IPS-11a (cell line): ENCODE data around the gene GPR32.
"Not testable (repeated sequence)": the region's sequence is repeated elsewhere in the genome, so short reads cannot be mapped to it uniquely, and the experiment has no call there.

ENCODE experiments used
- H3K4me3 ChIP-seq: one replicate; pipeline ENCODE4 v1.5.1; 2013; ENCODE audit warnings: low read depth, low read length, control low read depth

GPR32 gene

DNA sequence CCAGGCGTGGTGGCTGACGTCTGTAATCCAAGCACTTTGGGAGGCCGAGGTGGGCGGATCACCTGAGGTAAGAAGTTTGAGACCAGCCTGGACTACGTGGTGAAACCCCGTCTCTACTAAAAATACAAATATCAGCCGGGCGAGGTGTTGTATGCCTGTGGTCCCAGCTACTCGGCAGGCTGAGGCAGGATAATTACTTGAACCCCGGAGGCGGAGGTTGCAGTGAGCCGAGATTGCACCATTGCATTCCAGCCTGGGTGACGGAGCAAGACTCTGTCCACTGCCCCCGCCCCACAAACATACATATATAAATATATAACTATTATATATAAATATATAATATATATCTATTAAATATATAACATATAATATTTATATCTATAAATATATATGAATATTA is 23.1 kb upstream of the GPR32 start:
- not testable (repeated sequence) for H3K4me3 ChIP-seq

DNA sequence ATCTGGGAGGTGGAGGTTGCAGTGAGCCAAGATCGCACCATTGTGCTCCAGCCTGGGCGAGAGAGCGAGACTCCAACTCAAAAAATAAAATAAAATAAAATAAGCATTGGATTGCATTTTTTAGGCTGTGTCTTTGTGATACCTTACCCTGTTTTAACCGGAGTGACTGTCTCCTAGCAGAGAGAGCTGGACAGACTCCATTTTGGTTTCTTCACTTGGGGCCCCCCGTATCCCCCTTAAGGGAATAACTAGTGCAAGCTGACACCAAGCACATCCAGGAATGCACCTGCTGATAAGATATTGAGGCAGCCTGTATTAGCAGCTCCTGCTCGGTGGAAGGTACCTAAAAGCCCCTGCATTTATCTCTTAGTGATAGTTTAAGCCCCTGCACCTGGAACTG is 20.8 kb upstream of the GPR32 start:
- H3K4me3 ChIP-seq = no peak overlapping the region

DNA sequence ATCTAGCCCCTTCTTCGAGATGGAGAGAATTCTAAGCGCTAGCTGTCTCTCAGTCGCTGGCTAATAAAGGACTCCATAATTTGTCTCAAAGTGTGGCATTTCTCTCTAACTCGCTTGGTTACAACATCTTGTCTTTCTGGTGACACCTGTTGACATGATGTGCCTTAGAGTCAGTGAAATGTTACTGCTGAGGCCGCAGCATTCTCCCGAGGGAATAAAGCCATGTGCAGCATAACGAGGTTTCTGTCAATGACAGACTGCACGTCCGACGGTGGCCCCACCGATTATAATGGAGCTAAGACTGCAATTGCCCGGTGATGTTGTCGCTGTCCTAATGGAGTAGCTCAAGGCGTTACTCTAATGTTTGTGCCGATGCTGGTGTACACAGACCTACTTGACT is 20.3 kb upstream of the GPR32 start:
- no peak overlapping the region for H3K4me3 ChIP-seq

DNA sequence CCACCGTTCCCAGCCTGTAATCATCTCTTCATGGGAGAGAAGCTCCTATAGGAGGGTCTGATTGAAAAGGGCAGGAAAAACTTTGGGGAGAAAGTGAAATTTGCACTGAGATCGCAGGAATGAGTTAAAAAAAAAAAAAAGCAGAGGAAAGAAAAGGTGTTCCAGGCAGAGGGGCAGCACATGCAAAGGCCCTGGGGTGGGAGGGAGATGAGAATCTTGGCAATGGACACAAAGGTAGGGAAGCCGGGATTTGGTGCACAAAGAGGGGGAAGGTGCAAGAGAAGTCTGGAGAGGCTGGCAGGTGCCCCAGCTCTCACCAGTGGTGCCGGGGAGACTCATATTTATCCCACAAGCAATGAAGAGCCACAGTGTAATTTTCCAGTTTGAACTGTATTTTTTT is 16.4 kb upstream of the GPR32 start:
- H3K4me3 ChIP-seq = no peak overlapping the region

DNA sequence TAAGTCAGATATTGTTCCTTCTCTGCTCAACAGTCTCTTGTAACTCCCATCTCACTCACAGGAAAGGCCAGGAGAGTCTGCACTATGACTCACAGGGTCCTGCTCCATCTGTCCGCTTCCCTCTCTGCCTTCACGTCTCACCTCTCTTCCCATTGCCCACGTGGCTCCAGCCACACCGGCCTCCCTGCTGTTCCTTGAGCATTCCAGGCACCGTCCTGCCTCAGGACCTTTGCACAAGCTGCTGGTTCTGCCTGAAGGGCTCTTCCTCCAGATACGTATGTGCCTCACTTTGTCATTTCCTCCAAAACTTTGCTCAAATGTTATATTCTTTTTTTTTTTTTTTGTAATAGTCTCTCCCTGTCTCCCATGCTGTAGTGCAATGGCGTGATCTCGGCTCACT is 14.0 kb upstream of the GPR32 start:
- not testable (repeated sequence) for H3K4me3 ChIP-seq

DNA sequence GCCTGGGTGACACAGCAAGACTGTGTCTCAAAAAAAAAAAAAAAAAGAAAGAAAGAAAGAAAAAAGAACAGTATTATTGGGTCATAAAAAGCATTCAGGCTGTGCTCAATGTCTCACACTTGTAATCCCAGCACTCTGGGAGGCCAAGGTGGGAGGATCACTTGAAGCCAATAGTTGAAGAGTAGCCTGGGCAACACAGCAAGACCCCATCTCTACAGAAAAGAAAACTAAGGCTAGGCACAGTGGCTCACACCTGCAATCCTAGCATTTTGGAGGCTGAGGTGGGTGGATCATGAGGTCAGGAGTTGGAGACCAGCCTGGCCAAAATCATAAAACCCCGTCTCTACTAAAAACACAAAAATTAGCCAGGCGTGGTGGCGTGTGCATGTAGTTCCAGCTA is 12.6 kb upstream of the GPR32 start:
- H3K4me3 ChIP-seq = not testable (repeated sequence)

DNA sequence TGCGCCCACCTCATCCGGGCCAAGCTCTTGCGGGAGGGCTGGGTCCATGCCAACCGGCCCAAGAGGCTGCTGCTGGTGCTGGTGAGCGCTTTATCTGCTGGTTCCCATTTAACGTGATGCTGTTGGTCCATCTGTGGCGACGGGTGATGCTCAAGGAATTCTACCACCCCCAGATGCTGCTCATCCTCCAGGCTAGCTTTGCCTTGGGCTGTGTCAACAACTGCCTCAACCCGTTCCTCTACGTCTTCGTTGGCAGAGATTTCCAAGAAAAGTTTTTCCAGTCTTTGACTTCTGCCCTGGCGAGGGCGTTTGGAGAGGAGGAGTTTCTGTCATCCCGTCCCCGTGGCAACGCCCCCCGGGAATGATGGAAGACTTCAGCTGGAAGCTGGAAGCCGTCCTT is 11.2 kb upstream of the GPR32 start:
- not testable (repeated sequence) for H3K4me3 ChIP-seq

DNA sequence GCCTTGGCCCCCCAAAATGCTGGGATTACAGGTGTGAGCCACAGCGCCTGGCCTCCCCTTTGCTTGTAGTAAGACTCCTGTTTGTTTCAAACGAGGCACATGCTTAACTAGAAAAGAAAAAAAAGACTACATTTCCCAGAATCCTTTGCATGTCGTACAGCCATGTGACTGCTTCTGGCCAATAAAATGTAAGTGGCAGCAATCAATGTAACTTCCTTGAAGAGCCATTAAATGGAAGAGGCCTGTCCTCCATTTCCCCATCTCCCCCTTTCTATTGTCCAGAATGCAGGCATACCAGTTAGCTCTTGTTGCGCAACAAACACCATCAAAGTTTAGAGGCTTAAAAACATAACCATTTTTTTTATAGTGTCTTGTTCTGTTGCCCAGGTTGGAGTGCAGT is 10.4 kb upstream of the GPR32 start:
- no peak overlapping the region for H3K4me3 ChIP-seq

DNA sequence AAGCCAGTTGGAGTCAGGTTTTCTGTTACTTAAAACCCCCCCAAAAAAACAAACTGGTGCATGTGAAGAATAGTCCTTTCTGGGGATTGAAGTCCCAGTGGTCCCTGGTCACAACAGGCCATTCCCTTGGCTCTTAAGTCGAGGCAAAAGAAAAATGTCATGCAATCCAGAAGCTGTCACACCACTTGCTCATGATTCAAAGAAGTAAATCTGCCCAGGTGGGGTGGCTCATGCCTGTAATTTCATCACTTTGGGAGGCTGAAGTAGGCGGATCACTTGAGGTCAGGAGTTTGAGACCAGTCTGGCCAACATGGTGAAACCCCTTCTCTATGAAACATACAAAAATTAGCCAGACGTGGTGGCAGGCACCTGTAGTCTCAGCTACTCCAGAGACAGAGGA is 8.8 kb upstream of the GPR32 start:
- not testable (repeated sequence) for H3K4me3 ChIP-seq

DNA sequence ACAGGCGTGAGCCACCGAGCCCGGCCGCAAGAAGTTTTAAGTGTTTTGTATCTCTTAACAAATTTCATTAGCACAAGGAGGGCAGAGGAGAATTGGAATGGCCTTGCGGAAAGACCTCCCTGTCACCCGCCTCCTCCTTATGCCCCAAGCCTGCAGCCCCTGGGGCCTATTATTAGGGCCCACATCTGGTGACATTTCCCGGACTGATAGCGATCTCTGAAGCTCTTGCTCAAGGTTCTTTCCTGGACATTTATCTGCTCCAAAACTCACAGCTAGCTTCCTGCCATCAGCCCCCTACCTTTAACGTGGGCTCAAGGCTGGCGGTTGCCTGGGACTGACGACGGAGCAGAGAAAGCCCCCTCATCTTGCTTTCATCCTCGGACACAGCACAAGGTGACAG is 6.7 kb upstream of the GPR32 start:
- H3K4me3 ChIP-seq = not testable (repeated sequence)

DNA sequence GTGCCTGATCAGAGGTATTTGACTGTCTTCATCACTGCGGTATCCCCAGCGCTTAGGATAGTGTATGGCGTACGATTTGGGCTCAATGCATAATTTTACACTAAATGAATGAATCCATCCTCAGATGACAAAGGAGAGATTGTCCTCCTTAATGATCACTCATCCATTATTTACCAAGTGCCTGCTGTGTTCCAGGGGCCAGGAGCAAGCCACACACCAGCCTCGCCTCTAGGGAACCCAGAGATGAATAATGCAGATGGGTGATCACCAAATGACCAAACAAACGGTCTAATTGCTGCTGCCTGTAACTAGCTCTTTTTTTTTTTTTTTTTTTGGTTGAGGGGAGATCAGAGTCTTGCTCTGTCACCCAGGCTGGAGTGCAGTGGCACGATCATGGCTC is 5.9 kb upstream of the GPR32 start:
- H3K4me3 ChIP-seq = no peak overlapping the region

DNA sequence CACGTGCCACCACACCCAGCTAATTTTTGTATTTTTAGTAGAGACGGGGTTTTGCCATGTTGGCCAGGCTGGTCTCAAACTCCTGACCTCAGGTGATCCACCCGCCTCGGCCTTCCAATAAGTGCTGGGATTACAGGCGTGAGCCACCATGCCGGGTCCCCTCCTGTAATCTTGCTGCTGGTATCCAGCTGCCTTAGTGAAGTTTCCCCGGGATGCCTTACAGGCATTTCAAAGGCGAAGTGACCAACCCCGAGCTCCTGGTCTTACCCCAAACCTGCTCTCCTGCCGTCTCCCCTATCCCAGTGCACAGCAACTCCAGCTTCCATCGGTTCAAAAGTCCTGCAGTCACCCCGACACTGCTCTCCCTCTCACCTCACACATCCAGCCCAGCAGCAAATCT is 3.5 kb upstream of the GPR32 start:
- not testable (repeated sequence) for H3K4me3 ChIP-seq

DNA sequence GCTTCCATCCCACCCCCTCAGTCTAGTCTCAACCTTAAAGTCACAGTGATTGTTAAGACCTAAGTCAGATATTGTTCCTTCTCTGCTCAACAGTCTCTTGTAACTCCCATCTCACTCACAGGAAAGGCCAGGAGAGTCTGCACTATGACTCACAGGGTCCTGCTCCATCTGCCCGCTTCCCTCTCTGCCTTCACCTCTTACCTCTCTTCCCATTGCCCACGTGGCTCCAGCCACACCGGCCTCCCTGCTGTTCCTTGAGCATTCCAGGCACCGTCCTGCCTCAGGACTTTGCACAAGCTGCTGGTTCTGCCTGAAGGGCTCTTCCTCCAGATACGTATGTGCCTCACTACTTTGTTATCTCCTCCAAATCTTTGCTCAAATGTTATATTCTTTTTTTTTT is 3.0 kb upstream of the GPR32 start:
- H3K4me3 ChIP-seq = not testable (repeated sequence)

DNA sequence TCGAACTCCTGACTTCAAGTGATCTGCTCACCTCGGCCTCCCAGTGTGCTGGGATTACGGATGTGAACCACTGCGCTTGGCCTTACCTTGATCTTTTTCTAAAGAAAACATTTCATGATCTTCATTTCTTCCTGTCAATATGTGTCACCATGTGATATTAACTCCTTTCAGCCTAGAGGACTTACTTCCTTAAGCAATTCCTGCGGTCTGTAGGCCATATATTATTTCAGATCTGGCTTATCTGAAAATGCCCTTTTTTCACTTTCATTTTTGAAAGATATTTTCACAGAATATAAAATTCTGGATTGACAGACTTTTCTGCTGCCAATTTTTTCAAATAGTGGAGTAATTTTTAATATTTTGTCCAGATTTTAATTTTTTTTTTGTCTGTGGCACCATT is 2.0 kb upstream of the GPR32 start:
- no peak overlapping the region for H3K4me3 ChIP-seq

DNA sequence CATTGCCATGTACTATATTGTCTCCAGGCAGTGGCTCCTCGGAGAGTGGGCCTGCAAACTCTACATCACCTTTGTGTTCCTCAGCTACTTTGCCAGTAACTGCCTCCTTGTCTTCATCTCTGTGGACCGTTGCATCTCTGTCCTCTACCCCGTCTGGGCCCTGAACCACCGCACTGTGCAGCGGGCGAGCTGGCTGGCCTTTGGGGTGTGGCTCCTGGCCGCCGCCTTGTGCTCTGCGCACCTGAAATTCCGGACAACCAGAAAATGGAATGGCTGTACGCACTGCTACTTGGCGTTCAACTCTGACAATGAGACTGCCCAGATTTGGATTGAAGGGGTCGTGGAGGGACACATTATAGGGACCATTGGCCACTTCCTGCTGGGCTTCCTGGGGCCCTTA is 624 bp downstream of the GPR32 start:
- H3K4me3 ChIP-seq = no peak overlapping the region

DNA sequence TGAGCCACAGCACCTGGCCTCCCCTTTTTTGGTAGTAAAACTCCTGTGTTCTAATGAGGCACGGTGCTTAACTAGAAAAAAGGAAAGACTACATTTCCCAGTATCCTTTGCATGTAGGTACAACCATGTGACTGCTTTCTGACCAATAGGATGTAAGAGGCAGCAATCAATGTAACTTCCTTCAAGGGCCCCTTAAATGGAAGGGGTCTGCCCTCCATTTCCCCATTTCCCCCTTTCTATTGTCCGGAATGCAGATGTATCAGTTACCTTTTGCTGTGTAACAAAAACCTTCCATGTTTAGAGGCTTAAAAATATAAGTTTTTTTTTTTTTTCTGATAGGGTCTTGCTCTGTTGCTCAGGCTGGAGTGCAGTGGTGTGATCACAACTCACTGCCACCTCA is 2.2 kb downstream of the GPR32 start:
- no peak overlapping the region for H3K4me3 ChIP-seq

DNA sequence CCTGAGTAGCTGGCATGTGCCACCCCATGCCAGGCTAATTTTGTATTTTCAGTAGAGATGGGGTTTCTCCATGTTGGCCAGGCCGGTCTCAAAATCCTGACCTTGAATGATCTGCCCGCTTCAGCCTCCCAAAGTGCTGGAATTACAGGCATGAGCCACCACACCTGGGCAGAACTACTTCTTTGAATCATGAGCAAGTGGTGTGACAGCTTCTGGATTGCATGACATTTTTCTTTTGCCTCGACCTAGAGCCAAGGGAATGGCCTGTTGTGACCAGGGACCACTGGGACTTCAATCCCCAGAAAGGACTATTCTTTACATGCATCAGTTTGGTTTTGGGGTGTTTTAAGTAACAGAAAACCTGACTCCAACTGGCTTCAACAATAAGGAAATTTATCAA is 2.6 kb downstream of the GPR32 start:
- not testable (repeated sequence) for H3K4me3 ChIP-seq

DNA sequence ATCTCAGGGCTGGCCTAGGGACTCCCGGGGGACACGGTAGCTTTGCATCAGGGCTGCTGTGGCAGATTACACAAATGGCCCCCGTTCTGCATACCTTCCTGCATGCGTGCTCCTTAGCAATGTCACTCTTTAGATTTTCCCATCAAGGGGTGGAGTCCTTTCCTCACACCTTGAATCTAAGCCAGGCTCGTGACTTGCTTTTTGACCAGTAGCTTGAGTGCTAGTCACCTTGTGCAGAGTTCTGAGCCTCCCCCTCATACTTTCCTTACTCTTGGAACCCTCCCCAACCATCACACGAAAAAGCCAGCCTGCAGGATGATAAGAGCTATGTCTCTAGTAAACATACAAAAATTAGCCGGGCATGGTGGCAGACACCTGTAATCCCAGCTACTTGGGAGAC is 3.2 kb downstream of the GPR32 start:
- H3K4me3 ChIP-seq = not testable (repeated sequence)

DNA sequence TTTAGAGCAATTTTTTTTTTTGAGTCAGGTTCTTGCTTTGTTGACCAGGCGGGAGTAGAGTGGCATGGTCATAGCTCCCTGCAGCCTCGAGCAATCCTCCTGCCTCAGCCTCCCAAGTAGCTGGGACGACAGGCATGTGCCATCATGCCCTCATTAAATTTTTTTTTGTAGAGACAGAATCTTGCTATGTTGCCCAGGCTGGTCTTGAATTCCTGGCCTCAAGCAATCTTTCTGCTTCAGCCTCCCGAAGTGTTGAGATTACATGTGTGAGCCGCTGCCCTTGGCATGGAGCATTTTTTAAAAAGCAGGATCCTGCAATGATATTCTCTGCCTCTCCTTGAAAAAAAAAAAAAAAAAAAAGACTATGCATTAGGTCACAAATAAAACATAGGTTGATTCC is 5.9 kb downstream of the GPR32 start:
- H3K4me3 ChIP-seq = no peak overlapping the region

DNA sequence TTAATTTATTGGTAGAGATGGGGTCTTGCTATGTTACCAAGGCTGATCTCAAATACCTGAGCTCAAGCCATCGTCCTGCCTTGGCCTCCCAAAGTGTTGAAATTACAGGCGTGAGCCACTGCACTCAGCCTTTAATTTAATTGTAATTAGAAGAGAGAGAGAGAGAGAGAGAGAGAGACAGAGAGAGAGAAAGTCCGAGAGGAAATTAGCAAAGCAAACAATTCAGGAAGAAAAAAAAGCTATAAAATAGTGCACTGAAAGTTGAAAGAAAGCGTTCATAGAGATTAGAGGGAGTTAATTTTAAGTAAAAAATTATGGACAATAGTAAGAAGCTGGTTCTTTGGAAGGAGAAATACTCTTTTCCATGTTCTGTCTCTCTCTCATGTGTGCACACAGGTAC is 7.0 kb downstream of the GPR32 start:
- no peak overlapping the region for H3K4me3 ChIP-seq

DNA sequence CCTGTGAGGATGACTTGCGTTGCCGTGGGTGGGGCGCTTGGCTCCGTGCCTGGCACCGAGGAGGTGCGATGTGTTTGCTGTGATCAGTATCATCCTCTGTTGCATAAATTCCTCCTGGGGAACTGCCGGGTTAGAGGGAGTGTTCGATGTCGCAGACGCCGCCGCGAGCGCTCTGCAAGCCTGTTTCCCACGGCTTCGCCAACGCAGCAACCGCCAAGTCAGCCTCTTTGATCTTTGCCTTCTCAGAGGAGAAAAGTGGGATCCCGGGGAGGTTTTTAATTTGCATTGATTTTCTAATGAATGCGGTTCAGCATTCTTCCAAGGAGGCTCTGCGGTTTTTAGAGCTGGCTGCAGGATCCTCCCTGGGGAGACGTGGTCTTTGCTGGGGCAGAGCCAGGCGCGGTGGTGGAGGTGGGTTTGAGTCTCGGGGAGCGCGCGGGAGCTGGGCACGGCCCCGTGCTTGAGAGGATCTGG is 7.6 kb downstream of the GPR32 start:
- H3K4me3 ChIP-seq = no peak overlapping the region

DNA sequence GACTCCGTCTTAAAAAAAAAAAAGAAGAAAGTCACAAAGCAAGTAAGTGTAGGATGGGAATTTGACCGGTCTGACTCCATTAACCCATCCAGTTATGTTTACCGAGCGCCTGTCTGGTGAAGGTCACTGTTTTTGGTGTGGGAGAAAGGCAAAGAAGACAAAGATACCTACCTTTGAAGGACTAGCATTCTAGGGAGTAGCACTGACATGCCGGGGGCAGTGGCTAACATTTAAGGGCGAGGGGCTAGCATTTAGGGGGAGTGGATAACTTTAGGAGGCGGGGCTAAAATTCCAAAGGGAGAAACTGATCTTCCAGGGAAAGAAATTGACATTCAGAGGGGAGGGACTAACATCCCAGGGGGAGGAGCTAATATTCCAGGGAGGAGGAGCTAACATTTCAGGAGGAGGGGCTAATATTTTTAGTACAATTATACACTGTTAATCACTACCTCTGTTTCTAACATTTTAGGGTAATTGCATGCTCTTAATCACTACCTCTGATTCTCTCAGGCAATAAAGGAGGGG is 8.7 kb downstream of the GPR32 start:
- H3K4me3 ChIP-seq = no peak overlapping the region

DNA sequence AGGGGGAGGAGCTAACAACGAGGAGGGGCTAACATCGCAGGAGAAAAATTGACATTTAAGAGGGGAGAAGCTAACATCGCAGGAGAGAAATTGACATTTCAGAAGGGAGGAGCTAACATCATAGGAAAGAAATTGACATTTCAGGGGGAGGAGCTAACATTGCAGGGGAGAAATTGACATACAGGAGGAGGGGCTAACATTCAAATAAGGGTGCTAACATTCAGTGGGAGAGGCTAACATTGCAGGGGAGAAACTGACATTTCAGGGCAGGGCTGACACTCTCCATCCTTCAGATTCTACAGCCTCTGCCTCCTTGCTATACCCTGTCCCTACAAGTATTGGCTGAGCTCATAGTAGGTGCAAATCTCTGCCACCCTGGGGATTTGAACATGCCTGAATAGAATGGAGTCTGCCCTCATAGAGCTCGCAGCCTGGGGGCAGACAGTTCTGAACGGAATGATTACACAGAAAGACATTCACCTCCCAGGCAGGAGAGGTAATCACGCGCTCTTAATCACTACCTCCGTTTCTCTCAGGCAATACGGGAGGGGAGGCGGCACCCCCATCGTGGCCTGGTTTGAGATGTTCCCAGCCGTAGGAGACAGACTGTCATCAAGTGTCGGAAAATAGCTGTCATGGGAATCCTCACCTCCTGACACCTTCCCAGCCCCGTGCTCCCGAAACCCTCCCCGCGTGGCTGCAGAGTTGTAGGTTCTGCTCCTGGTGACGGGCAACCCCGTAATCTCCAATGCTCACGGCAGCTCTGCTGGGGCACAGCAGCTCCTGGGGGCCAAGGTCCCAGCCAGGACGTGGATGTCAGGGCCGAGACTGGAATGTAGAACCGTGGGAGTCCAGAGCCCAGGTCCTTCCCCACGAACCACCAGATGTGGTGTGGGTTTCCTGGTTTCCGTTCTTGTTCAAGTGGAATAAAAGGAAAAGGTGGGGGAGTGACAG is 9.5 kb downstream of the GPR32 start:
- no peak overlapping the region for H3K4me3 ChIP-seq
